Stomach (tissue), 9 donors: ENCODE data around the gene C11orf21. TPM values are rescaled to one million over a fixed set of nuclear protein-coding genes. Genes with fewer than 3 reads are reported as not detected.

Experiments
- DNase-seq, 2 donors: peaks; one replicate each; pipeline versions ENCODE4 v3.0.0 to v3.0.0-alpha.2; 2013 to 2019
- H3K27ac ChIP-seq, 5 donors: fragments of 200-600 bp in 4 of 5; sonication (generic) in 4 of 5; one replicate each; pipeline ENCODE4 v1.5.1; 2013 to 2019; ENCODE audit warnings: mild to moderate bottlenecking in 1 of 5, moderate library complexity in 1 of 5
- H3K27me3 ChIP-seq, 3 donors: fragments of 200-600 bp; sonication (generic); one replicate each; pipeline ENCODE4 v1.5.1; 2017 to 2019; ENCODE audit warnings: mixed run types in 1 of 3
- H3K36me3 ChIP-seq, 4 donors: fragments of 200-600 bp; sonication (generic); 1 replicate in 3 of 4; 2 replicates in 1 of 4; pipeline ENCODE4 v1.5.1; 2016 to 2019
- H3K4me1 ChIP-seq, 4 donors: fragments of 200-600 bp; sonication (generic); one replicate each; pipeline ENCODE4 v1.5.1; 2016 to 2019
- H3K4me3 ChIP-seq, 4 donors: fragments of 200-600 bp; sonication (generic) in 3 of 4; one replicate each; pipeline ENCODE4 v1.5.1; 2016 to 2019; ENCODE audit warnings: mild to moderate bottlenecking in 1 of 4
- H3K9me3 ChIP-seq, 4 donors: fragments of 200-600 bp; sonication (generic); one replicate each; pipeline ENCODE4 v1.5.1; 2016 to 2019
- CTCF ChIP-seq, 7 experiments: fragments of 450-650 bp in 4 of 7; fragments of 200-600 bp in 3 of 7; sonication (generic) in 3 of 7; IDR thresholded peaks; one replicate each; pipeline ENCODE4 v1.5.1; 2016 to 2019; ENCODE audit warnings: antibody characterized with exemption in 7 of 7, control low read depth in 2 of 7, mild to moderate bottlenecking in 1 of 7
- EP300 ChIP-seq: sonication (generic); formaldehyde crosslinking; IDR thresholded peaks from one replicate; pipeline ENCODE4 v1.6.1; 2017; ENCODE audit warnings: antibody characterized with exemption
- POLR2A ChIP-seq, 4 donors: fragments of 450-650 bp; IDR thresholded peaks; one replicate each; pipeline ENCODE4 v1.6.1; 2016; ENCODE audit warnings: antibody characterized with exemption in 4 of 4, control low read depth in 2 of 4, mild to moderate bottlenecking in 1 of 4, moderate library complexity in 1 of 4
- POLR2AphosphoS5 ChIP-seq, 3 donors: sonication (generic); formaldehyde crosslinking; IDR thresholded peaks; one replicate each; pipeline ENCODE4 v1.6.1; 2016; ENCODE audit warnings: antibody characterized with exemption in 3 of 3
- WGBS, 5 donors: extraction: QIAGEN DNeasy Blood & Tissue Kit in 3 of 5; methylation state at CpG; one replicate each; pipeline versions ENCODE4 v1.1.5 to v1.1.7; 2013 to 2018; 5-methylcytosine and 5-hydroxymethylcytosine counted together
- intact Hi-C: fragments of 100-400 bp; cut with DNase I; formaldehyde crosslinking; loops from one replicate; pipeline ENCODE4 v1.15.1; 2023; ENCODE audit warnings: low total_unique reads
- polyA plus RNA-seq, 3 donors: library from polyadenylated mRNA; stranded (reverse); fragments of 200-250 nt; gene quantifications; one replicate each; pipeline ENCODE4 v1.2.3, GENCODE V29; 2013
- total RNA-seq, 5 donors: library from RNA; depleted of rRNA; stranded (reverse); fragments of >200 nt; gene quantifications; one replicate each; pipeline versions ENCODE4 v1.1.0 to v1.2.3, GENCODE V29; 2014 to 2016
- donor health status: healthy with polysubstance abuse.
- donor health status: Bipolar disorder and iron deficiency.
- donor health status: healthy.

C11orf21 gene
- total and polyA plus RNA-seq, 8 donors = 0.61 to 1.8 (median 0.82) TPM; not detected in 2

- WGBS, 5 donors = 71 to 89% (median 81%) methylated on average over 8 of the region's 8 CpGs
- intact Hi-C loops = no loop called here
- Histone ChIP-seq H3K36me3 (no peaks in the 10 kb centered on the region), H3K4me3 (no peak overlapping the region), H3K9me3 (no peaks in the 10 kb centered on the region), H3K27me3 (peaks cover 0 to 18% (median 0%) of the 10 kb centered on the region in 3 donors), H3K27ac (no peak overlapping the region), H3K4me1 (no peaks in the 10 kb centered on the region)
- DNase-seq = no peak
- TF ChIP-seq CTCF (IDR thresholded peaks at IDR 0.05) (no peak), EP300 (no peak), POLR2A (IDR thresholded peaks at IDR 0.05) (no peak), POLR2AphosphoS5 (IDR thresholded peaks at IDR 0.05) (no peak)
Observed at GRCh38 chr11:2250485-2250884, 51.2 kb downstream of the C11orf21 start.

- WGBS, 5 donors = 69 to 86% (median 84%) methylated on average over 8 to 9 of the region's 9 CpGs
- no peaks in the 10 kb centered on the region for H3K9me3 ChIP-seq
- intact Hi-C loops = no loop called here
- peaks cover 0 to 18% (median 0%) of the 10 kb centered on the region in 3 donors for H3K27me3 ChIP-seq
- no peak for TF ChIP-seq POLR2AphosphoS5 (IDR thresholded peaks at IDR 0.05)
- TF ChIP-seq CTCF (IDR thresholded peaks at IDR 0.05) = no peak
- TF ChIP-seq EP300 = no peak
- no peak for TF ChIP-seq POLR2A (IDR thresholded peaks at IDR 0.05)
- no peak for DNase-seq
- H3K4me3 ChIP-seq = no peak overlapping the region
- H3K36me3 ChIP-seq = no peaks in the 10 kb centered on the region
- H3K4me1 ChIP-seq = no peaks in the 10 kb centered on the region
- H3K27ac ChIP-seq = no peak overlapping the region
Observed at GRCh38 chr11:2250041-2250440, 51.7 kb downstream of the C11orf21 start.

GRCh38 chr11:2249189-2249916, 52.4 kb downstream of the C11orf21 start:
- no peaks in the 10 kb centered on the region for H3K9me3 ChIP-seq
- TF ChIP-seq POLR2AphosphoS5 (IDR thresholded peaks at IDR 0.05) (no peak), CTCF (IDR thresholded peaks at IDR 0.05) (no peak)
- no peaks in the 10 kb centered on the region for H3K4me1 ChIP-seq
- H3K27ac ChIP-seq = no peak overlapping the region
- no peak overlapping the region for H3K4me3 ChIP-seq
- no peak for DNase-seq
- H3K36me3 ChIP-seq = no peaks in the 10 kb centered on the region
- intact Hi-C loops = no loop called here
- peaks cover 0 to 18% (median 0%) of the 10 kb centered on the region in 3 donors for H3K27me3 ChIP-seq
- 76 to 82% (median 79%) methylated on average over 17 to 20 of the region's 20 CpGs for WGBS, 5 donors

- intact Hi-C loops = no loop called here
- DNase-seq = no peak
Observed at GRCh38 chr11:2248762-2249161, 53.0 kb downstream of the C11orf21 start.

More at GRCh38 chr11:2248762-2249161, 53.0 kb downstream of the C11orf21 start:
- WGBS, 5 donors = 86 to 94% (median 88%) methylated on average over 7 of the region's 7 CpGs
- Histone ChIP-seq H3K27me3 (peaks cover 0 to 18% (median 0%) of the 10 kb centered on the region in 3 donors), H3K4me3 (no peak overlapping the region), H3K4me1 (no peaks in the 10 kb centered on the region), H3K27ac (no peak overlapping the region), H3K9me3 (no peaks in the 10 kb centered on the region), H3K36me3 (no peaks in the 10 kb centered on the region)
- TF ChIP-seq POLR2A (IDR thresholded peaks at IDR 0.05) (no peak), CTCF (IDR thresholded peaks at IDR 0.05) (no peak), EP300 (no peak), POLR2AphosphoS5 (IDR thresholded peaks at IDR 0.05) (no peak)
